Activated CD8-positive, alpha-beta memory T cell treated with anti-CD3 and anti-CD28 coated beads, Interleukin-2, amount 10 ng/mL, durations not matched to agents 7 days and 5 days (primary cell): ENCODE data around the gene ARID4B. TPM values are rescaled to one million over a fixed set of nuclear protein-coding genes. Genes with fewer than 3 reads are reported as not detected.

Source experiments
- ATAC-seq: fragments of 150-1000 bp; cut with Tn5 transposase; one replicate; pipeline ENCODE4 v1.10.0; 2021; ENCODE audit warnings: moderate library complexity
- CTCF ChIA-PET: fragments of 350-600 bp; sonication (Branson Sonifier 250); formaldehyde crosslinking; loops from one replicate; lab custom pipeline; 2021; ENCODE audit warnings: antibody characterized with exemption; lab: Charles Lee
- DNase-seq: peaks from one replicate; pipeline ENCODE4 v3.0.0-alpha.2; 2020
- H3K27ac Mint-ChIP-seq: one replicate; pipeline ENCODE4 v1.8.0; 2021; ENCODE audit warnings: mild to moderate bottlenecking, mixed read lengths
- H3K27me3 Mint-ChIP-seq: one replicate; pipeline ENCODE4 v1.8.0; 2021; ENCODE audit warnings: mixed read lengths
- H3K36me3 Mint-ChIP-seq: one replicate; pipeline ENCODE4 v1.8.0; 2021; ENCODE audit warnings: mild to moderate bottlenecking, mixed read lengths
- H3K4me1 Mint-ChIP-seq: one replicate; pipeline ENCODE4 v1.8.0; 2021; ENCODE audit warnings: mixed read lengths
- H3K4me3 Mint-ChIP-seq: one replicate; pipeline ENCODE4 v1.8.0; 2021; ENCODE audit warnings: mild to moderate bottlenecking, moderate library complexity, mixed read lengths
- H3K9me3 Mint-ChIP-seq: one replicate; pipeline ENCODE4 v1.8.0; 2022; ENCODE audit warnings: low read depth, mixed read lengths
- total RNA-seq, 2 experiments: library from RNA; stranded (reverse); gene quantifications; one replicate each; pipeline ENCODE4 v1.2.3, GENCODE V29; 2021

ARID4B gene
- total RNA-seq, 2 experiments from 2014 or later, result 43.3 to 61.0 TPM

GRCh38 chr1:235351441-235351840, 23.5 kb upstream of the ARID4B start:
- DNase-seq (no peak), ATAC-seq (no peak)
- CTCF ChIA-PET, result no interaction called here
- H3K27ac Mint-ChIP-seq, result no peak overlapping the region
- no peaks in the 10 kb centered on the region for H3K9me3 Mint-ChIP-seq
- H3K4me1 Mint-ChIP-seq, result no peaks in the 10 kb centered on the region
- H3K36me3 Mint-ChIP-seq, result peaks cover 2% of the 10 kb centered on the region
- H3K4me3 Mint-ChIP-seq, result no peak overlapping the region
- no peaks in the 10 kb centered on the region for H3K27me3 Mint-ChIP-seq

- H3K36me3 Mint-ChIP-seq, result peaks cover 24% of the 10 kb centered on the region
- no peak overlapping the region for H3K27ac Mint-ChIP-seq
- H3K9me3 Mint-ChIP-seq, result no peaks in the 10 kb centered on the region
- DNase-seq (no peak), ATAC-seq (no peak)
- CTCF ChIA-PET, result interaction anchor here (0.6 kb wide), 1 partner anchor 238 kb away, joined by 3 read pairs; no protein-coding TSS in a partner anchor
- no peaks in the 10 kb centered on the region for H3K27me3 Mint-ChIP-seq
- no peak overlapping the region for H3K4me3 Mint-ChIP-seq
- H3K4me1 Mint-ChIP-seq, result no peaks in the 10 kb centered on the region
These were observed 15.7 kb upstream of the ARID4B start for GRCh38 chr1:235343726-235344125.

- CTCF ChIA-PET, result interaction anchor here (1.2 to 1.5 kb wide), 2 partner anchors 74 to 83 kb away, joined by 3 to 4 read pairs; no protein-coding TSS in a partner anchor
- Mint-ChIP-seq H3K27me3 (no peaks in the 10 kb centered on the region), H3K27ac (no peak overlapping the region)
These were observed 14.5 kb upstream of the ARID4B start for GRCh38 chr1:235342471-235342870.

GRCh38 chr1:235342039-235342438, 14.1 kb upstream of the ARID4B start:
- Mint-ChIP-seq H3K4me1 (peaks cover 5% of the 10 kb centered on the region), H3K36me3 (peaks cover 26% of the 10 kb centered on the region), H3K27ac (no peak overlapping the region), H3K9me3 (no peaks in the 10 kb centered on the region), H3K4me3 (no peak overlapping the region), H3K27me3 (no peaks in the 10 kb centered on the region)
- DNase-seq, result no peak
- CTCF ChIA-PET, result interaction anchor here (0.6 to 1.5 kb wide), 4 partner anchors 12 to 255 kb away, joined by 3 to 4 read pairs (median 3); no protein-coding TSS in a partner anchor
- ATAC-seq, result no peak

More at GRCh38 chr1:235342471-235342870, 14.5 kb upstream of the ARID4B start:
- DNase-seq, result peak; percentile 14
- H3K36me3 Mint-ChIP-seq, result peaks cover 25% of the 10 kb centered on the region
- H3K4me1 Mint-ChIP-seq, result peaks cover 2% of the 10 kb centered on the region
- H3K9me3 Mint-ChIP-seq, result no peaks in the 10 kb centered on the region
- no peak for ATAC-seq
- H3K4me3 Mint-ChIP-seq, result no peak overlapping the region

- Mint-ChIP-seq H3K9me3 (no peaks in the 10 kb centered on the region), H3K27ac (no peak overlapping the region), H3K27me3 (no peaks in the 10 kb centered on the region), H3K4me1 (peaks cover 10% of the 10 kb centered on the region), H3K4me3 (no peak overlapping the region), H3K36me3 (peaks cover 30% of the 10 kb centered on the region)
- no peak for DNase-seq
- CTCF ChIA-PET, result interaction anchor here (0.6 to 1.4 kb wide), 6 partner anchors 12 to 256 kb away, joined by 3 to 4 read pairs (median 3); no protein-coding TSS in a partner anchor
- no peak for ATAC-seq
These were observed 13.4 kb upstream of the ARID4B start for GRCh38 chr1:235341334-235341733.

GRCh38 chr1:235339746-235340145, 11.8 kb upstream of the ARID4B start:
- Mint-ChIP-seq H3K4me1 (peaks cover 14% of the 10 kb centered on the region), H3K27me3 (no peaks in the 10 kb centered on the region), H3K9me3 (no peaks in the 10 kb centered on the region), H3K36me3 (peaks cover 27% of the 10 kb centered on the region), H3K4me3 (no peak overlapping the region), H3K27ac (no peak overlapping the region)
- ATAC-seq, result no peak
- CTCF ChIA-PET, result interaction anchor here (2.0 kb wide), 1 partner anchor 76 kb away, joined by 5 read pairs; no protein-coding TSS in a partner anchor
- no peak for DNase-seq

GRCh38 chr1:235336903-235337302, 8.9 kb upstream of the ARID4B start:
- peaks cover 22% of the 10 kb centered on the region for H3K4me1 Mint-ChIP-seq
- peaks cover 16% of the 10 kb centered on the region for H3K36me3 Mint-ChIP-seq
- H3K27ac Mint-ChIP-seq, result peak overlapping the region; percentile 87
- H3K9me3 Mint-ChIP-seq, result no peaks in the 10 kb centered on the region
- peak overlapping the region; percentile 65 for H3K4me3 Mint-ChIP-seq
- ATAC-seq, result peak; percentile 98
- CTCF ChIA-PET, result interaction anchor here (1.0 to 1.4 kb wide), 3 partner anchors 78 to 84 kb away, joined by 3 to 5 read pairs (median 3); no protein-coding TSS in a partner anchor
- peak; percentile 44 for DNase-seq
- no peaks in the 10 kb centered on the region for H3K27me3 Mint-ChIP-seq

- Mint-ChIP-seq H3K27ac (no peak overlapping the region), H3K4me1 (peaks cover 31% of the 10 kb centered on the region), H3K4me3 (no peak overlapping the region), H3K27me3 (no peaks in the 10 kb centered on the region), H3K9me3 (no peaks in the 10 kb centered on the region), H3K36me3 (peaks cover 16% of the 10 kb centered on the region)
- ATAC-seq (no peak), DNase-seq (no peak)
- CTCF ChIA-PET, result interaction anchor here (1.2 kb wide), 1 partner anchor 12 kb away, joined by 4 read pairs; no protein-coding TSS in a partner anchor
These were observed 3.4 kb upstream of the ARID4B start for GRCh38 chr1:235331401-235331800.

- H3K4me1 Mint-ChIP-seq, result peaks cover 30% of the 10 kb centered on the region
- peaks cover 16% of the 10 kb centered on the region for H3K36me3 Mint-ChIP-seq
- DNase-seq (no peak), ATAC-seq (no peak)
- H3K27ac Mint-ChIP-seq, result no peak overlapping the region
- CTCF ChIA-PET, result interaction anchor here (1.2 kb wide), 1 partner anchor 11 kb away, joined by 4 read pairs; no protein-coding TSS in a partner anchor
- H3K9me3 Mint-ChIP-seq, result no peaks in the 10 kb centered on the region
- H3K4me3 Mint-ChIP-seq, result no peak overlapping the region
- H3K27me3 Mint-ChIP-seq, result no peaks in the 10 kb centered on the region
These were observed 2.9 kb upstream of the ARID4B start for GRCh38 chr1:235330918-235331285.

GRCh38 chr1:235329139-235329902, 1.3 kb upstream of the ARID4B start:
- H3K36me3 Mint-ChIP-seq, result peaks cover 23% of the 10 kb centered on the region
- H3K27me3 Mint-ChIP-seq, result no peaks in the 10 kb centered on the region
- peak; percentile 13 for ATAC-seq
- CTCF ChIA-PET, result interaction anchor here (0.9 to 1.4 kb wide), 5 partner anchors 12 to 99 kb away, joined by 3 to 6 read pairs (median 3); partner anchors contain the start of gene TBCE
- H3K9me3 Mint-ChIP-seq, result no peaks in the 10 kb centered on the region
- peaks cover 41% of the 10 kb centered on the region for H3K4me1 Mint-ChIP-seq
- H3K4me3 Mint-ChIP-seq, result no peak overlapping the region
- no peak overlapping the region for H3K27ac Mint-ChIP-seq
- peak; percentile 79 for DNase-seq

GRCh38 chr1:235328271-235329138, 526 bp upstream of the ARID4B start, which contains the start of gene GGPS1:
Gene GGPS1, plus strand, starts transcription at chr1:235328570. Its CDS starts 6,695 bp downstream, at chr1:235335265.
- no peak within 1 kb of the TSS for H3K27ac Mint-ChIP-seq
- CTCF ChIA-PET, result interaction anchor here (0.9 to 1.1 kb wide), 2 partner anchors 87 to 200 kb away, joined by 3 read pairs; partner anchors contain the start of gene TOMM20

GRCh38 chr1:235326719-235327558, 1.0 kb downstream of the ARID4B start:
- peak; percentile 3 for ATAC-seq
- no peaks in the 10 kb centered on the region for H3K27me3 Mint-ChIP-seq
- CTCF ChIA-PET, result interaction anchor here (0.8 to 3.5 kb wide), 4 partner anchors 9 to 89 kb away, joined by 3 to 14 read pairs (median 6); no protein-coding TSS in a partner anchor
- H3K27ac Mint-ChIP-seq, result peak overlapping the region; percentile 98
- DNase-seq, result peak; percentile 79
- no peaks in the 10 kb centered on the region for H3K9me3 Mint-ChIP-seq
- peaks cover 33% of the 10 kb centered on the region for H3K36me3 Mint-ChIP-seq
- peak overlapping the region; percentile 99 for H3K4me3 Mint-ChIP-seq
- peaks cover 49% of the 10 kb centered on the region for H3K4me1 Mint-ChIP-seq

More at GRCh38 chr1:235328271-235329138, 526 bp upstream of the ARID4B start, which contains the start of gene GGPS1:
- Mint-ChIP-seq H3K27me3 (no peaks in the 10 kb centered on the region), H3K4me3 (no peak within 1 kb of the TSS), H3K36me3 (peaks cover 26% of the 10 kb centered on the region), H3K9me3 (no peaks in the 10 kb centered on the region), H3K4me1 (peaks cover 42% of the 10 kb centered on the region)
- peak; percentile 99 for DNase-seq
- peak; percentile 81 for ATAC-seq
